DLD1 (cell line): ENCODE data around the gene C19orf81.

Experiments used
- in situ Hi-C: cut with HindIII; loops from 2 replicates; pipeline ENCODE4 v1.10.0; 2017; ENCODE audit warnings: low sequenced_read_pairs

The C19orf81 gene

DNA sequence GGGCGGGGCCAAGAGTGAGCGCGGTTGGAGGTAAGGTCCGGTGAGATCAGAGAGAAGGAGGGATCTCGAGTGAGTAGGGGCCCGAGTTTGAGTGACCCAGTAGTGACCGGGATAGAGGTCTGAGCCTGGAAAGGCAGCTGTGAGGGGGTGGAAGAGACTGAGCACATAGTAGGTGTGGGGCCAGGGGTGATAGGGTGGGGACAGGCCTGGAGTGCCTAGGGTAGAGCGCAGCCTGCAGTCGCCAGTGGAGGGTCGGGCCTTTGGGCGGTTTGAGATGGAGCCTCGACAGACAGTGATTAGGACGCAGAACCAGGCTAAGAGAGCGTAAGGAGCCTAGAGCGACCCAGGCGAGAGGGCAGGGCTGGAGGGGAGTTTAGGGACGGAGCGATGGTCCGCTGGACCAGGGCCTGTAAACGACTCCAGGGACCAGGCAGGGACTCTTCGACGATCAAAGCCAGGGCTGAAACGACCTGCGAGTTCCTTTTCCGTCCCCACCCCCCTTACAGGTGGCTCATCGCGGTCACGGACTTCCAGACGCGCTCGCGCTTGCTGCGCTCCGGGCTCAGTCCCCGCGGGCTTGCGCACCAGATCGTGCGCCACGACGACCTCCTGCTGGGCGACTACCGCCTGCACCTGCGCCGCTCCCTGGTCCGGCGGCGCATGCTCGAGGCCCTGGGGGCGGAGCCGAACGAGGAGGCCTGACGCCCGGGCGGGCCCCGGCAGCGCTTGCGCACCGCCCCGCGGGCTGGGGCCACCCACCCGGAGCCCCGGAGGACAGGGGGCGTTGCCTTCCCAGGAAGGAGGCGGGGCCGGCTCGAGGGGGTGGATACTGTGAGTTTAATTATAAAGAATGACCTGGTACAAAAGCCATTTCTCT, 9.4 kb downstream of the C19orf81 start:
- in situ Hi-C loops = no loop called here

DNA sequence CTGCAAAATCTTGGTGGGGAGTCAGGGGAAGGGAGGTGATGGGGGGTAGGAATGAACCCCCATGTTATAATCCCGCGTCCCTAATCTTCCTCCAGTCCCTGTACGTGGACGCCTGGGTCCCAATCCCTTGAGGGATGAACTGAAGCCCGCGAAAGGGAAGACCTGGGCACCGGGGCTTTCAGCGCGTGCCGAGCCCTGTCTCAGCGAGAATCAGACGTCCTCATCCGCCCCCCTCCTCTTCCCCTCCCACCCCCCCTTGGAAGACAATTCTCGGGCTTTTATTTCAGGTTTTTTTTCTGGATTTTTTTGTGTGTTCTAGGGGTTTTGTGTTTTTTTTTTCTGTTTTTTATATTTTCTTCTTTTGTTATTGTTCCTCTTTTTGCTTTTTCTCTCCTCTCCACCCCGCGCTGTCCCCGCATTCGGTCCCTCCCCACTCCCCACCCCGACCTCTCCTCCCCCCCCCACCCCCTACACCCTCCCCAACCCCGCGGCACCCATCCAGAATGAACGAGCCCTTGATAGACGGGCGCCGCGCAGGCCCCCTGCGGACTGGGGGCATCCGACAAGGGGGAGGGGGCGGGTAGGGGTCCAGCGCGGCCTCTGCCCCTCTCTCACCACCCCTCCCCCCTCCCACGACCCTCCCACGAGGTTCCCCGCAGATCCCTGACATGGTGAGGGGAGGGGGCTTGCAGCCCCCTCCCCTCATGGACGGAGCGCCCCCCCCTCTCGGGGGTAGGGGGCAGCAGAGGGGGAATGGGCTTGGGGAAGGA, 10.3 kb downstream of the C19orf81 start:
- in situ Hi-C loops = no loop called here

GRCh38 chr19:50660088-50660366, 10.8 kb downstream of the C19orf81 start:
- in situ Hi-C loops = no loop called here

DNA sequence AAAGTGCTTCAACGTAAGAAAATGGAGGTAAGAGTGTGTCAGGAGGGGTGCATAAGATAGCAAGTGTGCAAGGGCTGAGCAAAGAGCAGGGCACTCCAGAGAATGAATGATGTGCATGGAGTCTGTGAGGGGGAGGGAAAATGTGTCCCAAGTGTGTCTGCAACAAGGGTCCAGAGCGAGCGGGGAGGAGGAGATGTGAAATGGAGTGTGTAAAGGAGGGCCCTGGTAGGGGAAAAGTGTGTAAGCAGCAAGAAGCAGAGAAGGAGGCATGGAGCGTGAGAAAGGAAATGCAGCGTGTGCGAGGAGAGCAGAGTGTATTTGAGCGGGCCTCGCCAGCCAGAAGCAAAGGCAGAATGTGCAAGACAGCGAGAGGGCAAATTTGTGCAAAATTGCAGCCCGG, 11.8 kb downstream of the C19orf81 start:
- in situ Hi-C loops = no loop called here

GRCh38 chr19:50661766-50662650, 12.8 kb downstream of the C19orf81 start:
- in situ Hi-C loops = no loop called here

DNA sequence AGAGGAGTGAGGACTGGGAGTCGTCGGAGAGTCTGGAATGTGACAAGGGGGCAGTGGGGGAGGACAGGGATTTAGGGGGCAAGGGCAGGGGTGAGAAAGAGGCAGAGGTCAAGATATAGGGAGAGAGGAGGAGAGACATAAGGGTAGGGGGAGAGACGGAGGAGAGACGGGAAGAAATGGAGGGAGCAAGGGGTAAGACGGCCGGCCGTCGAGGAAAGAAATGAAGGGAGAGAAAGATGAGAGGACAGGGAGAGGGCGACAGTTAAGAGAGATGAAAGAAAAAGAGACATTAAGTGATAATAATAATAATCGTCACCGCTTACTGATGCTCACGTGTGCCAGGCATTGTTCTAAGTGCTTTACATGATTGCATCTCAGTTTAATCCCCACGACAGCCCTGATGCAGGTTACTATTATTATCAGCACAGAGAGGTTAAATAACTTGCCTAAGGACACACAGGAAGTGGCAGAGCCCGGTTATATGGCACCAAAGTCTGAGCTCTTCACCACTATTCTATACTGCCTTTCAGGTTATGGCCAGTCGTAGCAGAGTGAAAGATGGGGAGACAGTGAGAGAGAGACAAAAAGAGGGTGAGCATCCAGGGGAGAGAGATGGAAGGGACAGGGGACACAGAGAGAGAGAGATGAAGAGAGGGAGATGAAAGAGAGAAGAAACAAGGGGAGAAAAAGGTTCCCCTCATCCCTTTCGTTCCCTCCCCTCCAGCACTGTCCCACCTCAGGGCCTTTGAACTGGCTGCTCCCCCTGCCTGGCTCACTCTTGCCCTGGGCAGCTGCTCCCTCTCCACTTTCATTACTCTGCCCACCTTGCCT, 13.6 kb downstream of the C19orf81 start:
- in situ Hi-C loops = no loop called here

- in situ Hi-C loops = no loop called here
Measured at GRCh38 chr19:50663482-50663790, 14.2 kb downstream of the C19orf81 start.

- in situ Hi-C loops = no loop called here
Measured at GRCh38 chr19:50664204-50664603, 15.0 kb downstream of the C19orf81 start.

DNA sequence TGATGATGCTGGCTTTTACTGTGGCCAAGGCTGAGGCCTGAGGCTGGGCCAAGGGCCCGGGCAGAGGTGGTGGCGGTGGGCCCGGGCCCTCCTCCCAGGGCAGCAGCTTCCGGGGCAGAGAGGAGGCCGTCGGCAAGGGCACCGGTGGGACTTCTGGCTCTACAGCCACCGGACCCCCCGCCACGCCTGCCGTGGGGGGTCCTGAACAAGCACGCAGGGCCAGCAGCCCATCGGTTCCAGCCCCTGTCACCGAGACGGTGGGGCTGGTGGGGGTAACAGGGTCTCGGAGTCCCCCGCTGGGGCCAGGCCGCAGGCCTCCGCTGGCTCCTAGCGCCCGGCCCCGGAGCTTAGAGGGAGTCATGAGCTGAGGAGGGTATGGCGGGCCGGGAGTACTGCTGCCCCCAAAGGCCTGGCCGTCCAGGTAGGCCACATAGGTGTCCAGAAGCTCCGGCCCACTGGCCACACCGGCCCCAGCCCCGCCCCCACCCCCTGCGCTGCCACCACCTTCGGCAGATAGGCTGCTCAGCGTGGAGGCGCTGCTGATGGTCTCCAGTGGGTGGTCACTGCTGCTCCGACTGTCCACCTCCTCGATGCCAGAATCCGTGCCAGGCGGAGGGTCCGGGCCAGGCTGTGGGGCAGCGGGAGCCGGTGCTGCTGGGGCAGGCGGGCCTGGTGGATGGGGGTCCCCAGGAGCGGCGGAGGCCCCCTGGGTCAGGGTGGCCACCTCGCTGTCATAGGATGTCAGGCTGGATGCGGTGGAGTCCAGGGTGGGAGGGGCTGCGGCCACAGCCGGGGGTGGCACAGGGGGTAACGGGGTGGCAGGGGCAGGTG, 17.3 kb downstream of the C19orf81 start:
- in situ Hi-C loops = no loop called here

GRCh38 chr19:50667177-50667758, 18.0 kb downstream of the C19orf81 start:
- in situ Hi-C loops = no loop called here

- in situ Hi-C loops = no loop called here
Measured at GRCh38 chr19:50667759-50668231, 18.6 kb downstream of the C19orf81 start.

DNA sequence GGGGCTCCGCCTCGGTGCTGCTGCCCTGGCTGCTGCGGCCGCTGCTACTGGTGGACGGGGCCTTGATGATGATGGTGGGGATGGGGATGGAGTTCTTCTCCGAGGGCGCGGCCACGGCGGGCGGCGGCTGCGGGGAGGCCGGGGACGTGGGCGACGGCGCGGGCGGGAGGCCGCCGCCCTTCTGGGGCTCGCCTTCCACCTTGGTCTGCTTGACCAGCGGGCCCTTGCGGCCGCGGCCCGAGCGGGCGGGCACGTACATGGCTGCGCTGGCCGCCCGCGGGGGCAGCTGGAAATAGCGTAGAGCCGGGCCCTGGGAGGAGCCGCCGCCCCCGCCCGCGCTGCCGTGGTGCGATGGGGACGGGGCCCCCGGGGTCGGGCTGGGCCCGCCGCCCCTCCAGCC, 19.2 kb downstream of the C19orf81 start:
- in situ Hi-C loops = no loop called here

DNA sequence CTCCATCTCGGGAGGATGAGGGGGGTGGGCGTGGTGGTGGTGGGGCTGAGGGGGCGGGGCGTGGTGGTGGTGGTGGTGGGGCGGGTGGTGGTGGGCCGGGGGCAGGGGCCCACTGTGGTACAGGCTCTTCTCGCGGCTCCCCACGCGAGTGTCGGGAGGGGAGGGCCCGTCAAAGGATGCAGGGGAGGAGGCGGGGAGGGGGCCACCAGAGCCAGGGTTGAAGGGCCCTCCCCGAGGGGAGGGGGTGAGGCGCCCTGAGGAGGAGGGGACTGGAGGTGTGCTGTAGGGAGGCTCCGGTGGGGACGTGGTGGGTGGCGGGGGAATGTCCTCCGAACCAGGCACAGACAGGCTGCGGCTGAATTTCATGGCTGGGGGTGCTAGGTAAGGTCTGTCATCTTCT, 19.6 kb downstream of the C19orf81 start:
- in situ Hi-C loops = no loop called here

GRCh38 chr19:50669302-50670101, 20.3 kb downstream of the C19orf81 start:
- in situ Hi-C loops = no loop called here

DNA sequence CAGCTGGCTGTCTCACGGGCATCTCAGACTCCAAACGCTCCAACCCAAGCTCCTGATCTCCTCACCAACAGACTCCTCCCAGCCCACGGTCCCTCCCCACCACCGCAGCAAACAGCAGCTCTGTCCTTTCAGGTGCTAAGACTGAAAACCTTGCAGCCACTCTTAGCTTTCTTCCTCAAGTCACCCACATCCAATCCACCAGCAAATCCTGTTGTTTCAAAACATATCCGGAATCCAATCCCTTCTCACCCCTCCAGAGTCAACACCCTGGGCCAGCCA, 20.8 kb downstream of the C19orf81 start:
- in situ Hi-C loops = no loop called here

- in situ Hi-C loops = no loop called here
Measured at GRCh38 chr19:50673118-50673517, 23.9 kb downstream of the C19orf81 start.

DNA sequence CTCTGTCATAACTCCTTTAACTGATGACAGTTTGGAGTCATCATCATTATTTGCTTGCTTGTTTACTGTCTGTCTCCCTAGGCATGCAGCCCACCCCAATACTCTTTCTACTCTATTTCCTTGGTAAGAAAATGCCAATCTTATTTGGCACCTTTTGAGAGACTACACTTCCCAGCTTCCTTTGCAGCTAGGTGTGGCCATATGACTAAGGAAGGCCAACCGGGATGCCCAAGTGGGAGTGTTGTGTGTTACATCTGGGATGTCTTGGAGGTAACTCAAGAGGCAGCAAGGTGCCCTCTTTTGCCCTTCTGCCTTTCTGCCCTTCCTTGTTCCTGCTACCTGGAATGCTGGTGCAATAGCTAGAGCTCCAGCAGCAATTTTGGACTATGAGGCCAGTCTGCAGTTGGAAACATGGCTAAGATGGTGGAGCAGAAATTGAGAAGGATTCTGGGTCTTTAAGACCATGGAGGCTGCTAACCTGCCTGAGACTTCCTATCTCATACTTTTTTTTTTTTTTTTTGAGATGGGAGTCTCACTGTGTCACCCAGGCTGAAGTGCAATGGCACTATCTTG, 27.5 kb downstream of the C19orf81 start:
- in situ Hi-C loops = no loop called here

DNA sequence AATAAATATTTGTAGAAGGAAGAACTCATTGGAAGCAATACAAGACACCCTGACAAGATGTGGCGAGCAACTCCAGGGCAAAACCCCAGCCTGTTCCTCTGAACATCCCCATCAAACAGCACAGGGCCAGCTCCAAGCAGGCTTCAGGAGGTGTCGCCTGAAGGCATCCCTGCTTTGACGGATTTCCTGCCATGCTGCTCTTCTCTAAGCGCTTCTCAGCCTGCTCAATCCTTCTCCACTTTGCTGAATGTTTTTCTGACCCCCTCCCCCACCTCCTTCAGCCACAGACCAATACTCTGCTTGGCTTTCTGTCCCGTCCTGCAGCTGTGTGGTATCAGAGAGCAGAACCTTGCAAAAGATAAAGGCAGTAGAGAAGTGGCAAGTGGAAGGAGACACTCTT, 28.4 kb downstream of the C19orf81 start:
- in situ Hi-C loops = no loop called here
